Measurements from ENCODE around the gene SGTB.

DNA sequence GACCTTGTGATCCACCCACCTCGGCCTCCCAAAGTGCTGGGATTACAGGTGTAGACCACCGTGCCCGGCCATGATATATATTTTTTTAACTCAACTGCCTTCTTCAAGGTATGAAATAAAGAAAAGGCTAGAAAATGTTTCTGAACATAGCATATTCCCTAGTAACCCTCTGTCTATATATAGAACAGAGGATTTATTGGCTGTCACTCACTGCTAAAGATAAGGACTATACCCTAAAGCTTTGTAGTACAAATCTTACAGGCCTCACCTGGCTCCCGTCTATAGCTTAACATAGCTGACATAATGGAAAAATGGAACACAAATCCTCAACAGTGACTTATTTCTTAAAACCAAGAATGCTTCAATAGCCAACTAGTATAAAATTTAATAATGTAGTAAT, 14.2 kb downstream of the SGTB start:
- TF ChIP-seq, protein P1, sequence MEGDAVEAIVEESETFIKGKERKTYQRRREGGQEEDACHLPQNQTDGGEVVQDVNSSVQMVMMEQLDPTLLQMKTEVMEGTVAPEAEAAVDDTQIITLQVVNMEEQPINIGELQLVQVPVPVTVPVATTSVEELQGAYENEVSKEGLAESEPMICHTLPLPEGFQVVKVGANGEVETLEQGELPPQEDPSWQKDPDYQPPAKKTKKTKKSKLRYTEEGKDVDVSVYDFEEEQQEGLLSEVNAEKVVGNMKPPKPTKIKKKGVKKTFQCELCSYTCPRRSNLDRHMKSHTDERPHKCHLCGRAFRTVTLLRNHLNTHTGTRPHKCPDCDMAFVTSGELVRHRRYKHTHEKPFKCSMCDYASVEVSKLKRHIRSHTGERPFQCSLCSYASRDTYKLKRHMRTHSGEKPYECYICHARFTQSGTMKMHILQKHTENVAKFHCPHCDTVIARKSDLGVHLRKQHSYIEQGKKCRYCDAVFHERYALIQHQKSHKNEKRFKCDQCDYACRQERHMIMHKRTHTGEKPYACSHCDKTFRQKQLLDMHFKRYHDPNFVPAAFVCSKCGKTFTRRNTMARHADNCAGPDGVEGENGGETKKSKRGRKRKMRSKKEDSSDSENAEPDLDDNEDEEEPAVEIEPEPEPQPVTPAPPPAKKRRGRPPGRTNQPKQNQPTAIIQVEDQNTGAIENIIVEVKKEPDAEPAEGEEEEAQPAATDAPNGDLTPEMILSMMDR (IDR thresholded peaks at IDR 0.05) = no peak
- no peak for TF ChIP-seq POLR2A (IDR thresholded peaks at IDR 0.05)
